ENCODE results near the gene TPRX2. TPM values are rescaled to one million over a fixed set of nuclear protein-coding genes. Genes with fewer than 3 reads are reported as not detected.
"Not testable (repeated sequence)": the region's sequence is repeated elsewhere in the genome, so short reads cannot be mapped to it uniquely, and the experiment has no call there.

TPRX2 gene
- not detected for polyA plus RNA-seq (2013, experiment 1 of 2)
- polyA plus RNA-seq (2013, experiment 2 of 2) = not detected

- H3K9ac ChIP-seq (ENCODE audit: low read length); H3K27me3 ChIP-seq (ENCODE audit: insufficient read depth, low read length, poor library complexity); H3K18ac ChIP-seq (ENCODE audit: low read length); H3K27ac ChIP-seq (ENCODE audit: low read depth, low read length); H3K4me3 ChIP-seq (ENCODE audit: low read length); H3K79me1 ChIP-seq (ENCODE audit: low read length); H4K8ac ChIP-seq (ENCODE audit: low read depth, low read length); H2AK5ac ChIP-seq (ENCODE audit: low read length); H4K5ac ChIP-seq (ENCODE audit: low read length); DNase-seq; H2BK15ac ChIP-seq (replicated peaks; ENCODE audit: low read depth); H3K79me2 ChIP-seq (ENCODE audit: control insufficient read depth, insufficient read depth, low read length); H2BK120ac ChIP-seq (ENCODE audit: low read depth, low read length); H3K4me2 ChIP-seq (ENCODE audit: low read length); H3K56ac ChIP-seq (ENCODE audit: low read length); H3K36me3 ChIP-seq (ENCODE audit: control insufficient read depth, insufficient read depth, low read length); H3K4me1 ChIP-seq (ENCODE audit: control insufficient read depth, low read depth, low read length); H3K23ac ChIP-seq (ENCODE audit: low read length); H3K4ac ChIP-seq (ENCODE audit: low read depth, low read length); H2BK5ac ChIP-seq (ENCODE audit: low read length): not testable (repeated sequence)
- no CpG with 5 or more reads among the region's 9 CpGs for WGBS (ENCODE audit: extremely low coverage, insufficient coverage, low lambda C conversion rate)
Observed at GRCh38 chr19:47858646-47859285, at the start of gene TPRX2. Gene TPRX2, plus strand, starts transcription at chr19:47859235. Its CDS starts 12 bp downstream, at chr19:47859247.

DNA sequence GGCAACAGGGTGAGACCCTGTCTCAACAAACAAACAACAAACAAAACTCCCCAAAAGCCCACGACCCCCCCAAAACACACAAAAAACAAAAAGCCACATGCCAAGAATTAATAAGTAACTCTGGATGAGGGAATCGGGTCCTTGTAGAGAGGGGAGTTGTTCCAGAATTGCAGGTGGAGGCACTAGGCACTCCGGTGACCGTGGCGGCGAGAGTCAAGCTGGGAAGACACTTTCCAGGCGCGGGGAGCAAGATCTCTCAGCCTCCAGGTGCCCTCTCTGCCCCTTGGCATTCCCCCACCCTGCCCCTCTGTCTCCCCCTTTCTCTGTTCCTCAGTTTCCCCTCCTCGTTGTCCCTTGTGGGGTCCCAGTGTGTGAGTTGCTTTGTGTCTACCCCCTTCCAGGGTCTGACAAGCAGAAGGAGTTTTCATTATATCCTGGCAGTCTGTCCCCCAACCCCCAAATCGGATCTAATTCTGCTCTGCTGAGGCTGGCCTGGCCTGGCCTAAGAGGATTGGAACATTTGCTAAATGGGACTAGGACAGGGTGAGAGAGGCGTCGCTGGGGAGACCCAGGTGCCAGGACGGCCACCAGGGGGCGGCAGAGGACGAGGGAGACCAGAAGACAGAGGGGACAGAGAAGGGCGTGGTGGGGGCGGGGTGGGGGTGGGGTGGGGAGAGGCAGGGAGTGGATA, 45.6 kb upstream of the TPRX2 start:
- Histone ChIP-seq H3K9ac (ENCODE audit: low read length) (no peak overlapping the region), H2BK120ac (ENCODE audit: low read depth, low read length) (no peak overlapping the region), H3K27me3 (ENCODE audit: insufficient read depth, low read length, poor library complexity) (no peaks in the 10 kb centered on the region), H3K23ac (ENCODE audit: low read length) (no peak overlapping the region), H2BK5ac (ENCODE audit: low read length) (no peak overlapping the region), H3K4ac (ENCODE audit: low read depth, low read length) (no peak overlapping the region), H3K4me2 (ENCODE audit: low read length) (no peak overlapping the region), H3K79me2 (ENCODE audit: control insufficient read depth, insufficient read depth, low read length) (no peaks in the 10 kb centered on the region), H3K27ac (ENCODE audit: low read depth, low read length) (no peak overlapping the region), H3K4me3 (ENCODE audit: low read length) (no peak overlapping the region), H3K79me1 (ENCODE audit: low read length) (no peaks in the 10 kb centered on the region), H3K4me1 (ENCODE audit: control insufficient read depth, low read depth, low read length) (no peaks in the 10 kb centered on the region), H3K18ac (ENCODE audit: low read length) (no peak overlapping the region), H2BK15ac (replicated peaks; ENCODE audit: low read depth) (no peak overlapping the region), H3K36me3 (ENCODE audit: control insufficient read depth, insufficient read depth, low read length) (no peaks in the 10 kb centered on the region), H2AK5ac (ENCODE audit: low read length) (no peak overlapping the region), H3K56ac (ENCODE audit: low read length) (no peak overlapping the region), H4K5ac (ENCODE audit: low read length) (no peak overlapping the region), H4K8ac (ENCODE audit: low read depth, low read length) (no peak overlapping the region)
- DNase-seq = peak; percentile 89
- no CpG with 5 or more reads among the region's 17 CpGs for WGBS (ENCODE audit: extremely low coverage, insufficient coverage, low lambda C conversion rate)

- DNase-seq = no peak
- no peak overlapping the region for H4K8ac ChIP-seq (ENCODE audit: low read depth, low read length)
- H3K4me2 ChIP-seq (ENCODE audit: low read length) = no peak overlapping the region
- H3K79me1 ChIP-seq (ENCODE audit: low read length) = no peaks in the 10 kb centered on the region
- no peak overlapping the region for H3K23ac ChIP-seq (ENCODE audit: low read length)
- H3K18ac ChIP-seq (ENCODE audit: low read length) = no peak overlapping the region
- H3K4me1 ChIP-seq (ENCODE audit: control insufficient read depth, low read depth, low read length) = no peaks in the 10 kb centered on the region
- no peak overlapping the region for H3K9ac ChIP-seq (ENCODE audit: low read length)
- H2BK5ac ChIP-seq (ENCODE audit: low read length) = no peak overlapping the region
- WGBS (ENCODE audit: extremely low coverage, insufficient coverage, low lambda C conversion rate) = no CpG with 5 or more reads among the region's 7 CpGs
- H2BK120ac ChIP-seq (ENCODE audit: low read depth, low read length) = no peak overlapping the region
- H3K4me3 ChIP-seq (ENCODE audit: low read length) = no peak overlapping the region
- H3K79me2 ChIP-seq (ENCODE audit: control insufficient read depth, insufficient read depth, low read length) = no peaks in the 10 kb centered on the region
- no peaks in the 10 kb centered on the region for H3K27me3 ChIP-seq (ENCODE audit: insufficient read depth, low read length, poor library complexity)
- H3K56ac ChIP-seq (ENCODE audit: low read length) = peak overlapping the region; percentile 49
- no peaks in the 10 kb centered on the region for H3K36me3 ChIP-seq (ENCODE audit: control insufficient read depth, insufficient read depth, low read length)
- no peak overlapping the region for H3K27ac ChIP-seq (ENCODE audit: low read depth, low read length)
- H4K5ac ChIP-seq (ENCODE audit: low read length) = no peak overlapping the region
- no peak overlapping the region for H3K4ac ChIP-seq (ENCODE audit: low read depth, low read length)
- no peak overlapping the region for H2BK15ac ChIP-seq (replicated peaks; ENCODE audit: low read depth)
- H2AK5ac ChIP-seq (ENCODE audit: low read length) = no peak overlapping the region
Observed at GRCh38 chr19:47813995-47814328, 45.1 kb upstream of the TPRX2 start.

DNA sequence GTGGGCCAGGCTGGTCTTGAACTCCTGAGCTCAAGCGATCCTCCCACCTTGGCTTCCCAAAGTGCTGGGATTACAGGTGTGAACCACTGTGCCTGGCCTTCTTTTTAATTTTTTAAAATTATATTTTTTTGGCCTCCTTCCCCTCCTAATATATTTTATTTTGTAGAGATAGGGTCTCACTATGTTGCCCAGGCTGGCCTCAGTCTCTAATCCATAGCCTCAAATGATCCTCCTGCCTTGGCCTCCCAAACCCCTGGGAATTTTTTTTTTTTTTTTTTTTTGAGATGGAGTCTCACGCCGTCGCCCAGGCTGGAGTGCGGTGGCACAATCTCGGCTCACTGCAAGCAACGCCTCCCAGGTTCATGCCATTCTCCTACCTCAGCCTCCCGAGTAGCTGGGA, 42.8 kb upstream of the TPRX2 start:
- not testable (repeated sequence) for H3K9ac ChIP-seq (ENCODE audit: low read length); H3K23ac ChIP-seq (ENCODE audit: low read length); H3K79me1 ChIP-seq (ENCODE audit: low read length); DNase-seq; H3K56ac ChIP-seq (ENCODE audit: low read length); H2BK15ac ChIP-seq (replicated peaks; ENCODE audit: low read depth); H3K4me3 ChIP-seq (ENCODE audit: low read length); H3K4ac ChIP-seq (ENCODE audit: low read depth, low read length); H3K36me3 ChIP-seq (ENCODE audit: control insufficient read depth, insufficient read depth, low read length); H4K8ac ChIP-seq (ENCODE audit: low read depth, low read length); H3K27ac ChIP-seq (ENCODE audit: low read depth, low read length); H2BK120ac ChIP-seq (ENCODE audit: low read depth, low read length); H3K4me1 ChIP-seq (ENCODE audit: control insufficient read depth, low read depth, low read length); H3K27me3 ChIP-seq (ENCODE audit: insufficient read depth, low read length, poor library complexity); H3K79me2 ChIP-seq (ENCODE audit: control insufficient read depth, insufficient read depth, low read length); H2AK5ac ChIP-seq (ENCODE audit: low read length); H2BK5ac ChIP-seq (ENCODE audit: low read length); H4K5ac ChIP-seq (ENCODE audit: low read length); H3K4me2 ChIP-seq (ENCODE audit: low read length); H3K18ac ChIP-seq (ENCODE audit: low read length)
- no CpG with 5 or more reads among the region's 8 CpGs for WGBS (ENCODE audit: extremely low coverage, insufficient coverage, low lambda C conversion rate)

- H3K4me3 ChIP-seq (ENCODE audit: low read length); H3K79me2 ChIP-seq (ENCODE audit: control insufficient read depth, insufficient read depth, low read length); H3K27ac ChIP-seq (ENCODE audit: low read depth, low read length); H3K4ac ChIP-seq (ENCODE audit: low read depth, low read length); H2BK15ac ChIP-seq (replicated peaks; ENCODE audit: low read depth); H2AK5ac ChIP-seq (ENCODE audit: low read length); H3K4me2 ChIP-seq (ENCODE audit: low read length); H2BK120ac ChIP-seq (ENCODE audit: low read depth, low read length); H3K18ac ChIP-seq (ENCODE audit: low read length); H3K4me1 ChIP-seq (ENCODE audit: control insufficient read depth, low read depth, low read length); H4K8ac ChIP-seq (ENCODE audit: low read depth, low read length); DNase-seq; H3K36me3 ChIP-seq (ENCODE audit: control insufficient read depth, insufficient read depth, low read length); H2BK5ac ChIP-seq (ENCODE audit: low read length); H3K56ac ChIP-seq (ENCODE audit: low read length); H3K27me3 ChIP-seq (ENCODE audit: insufficient read depth, low read length, poor library complexity); H3K23ac ChIP-seq (ENCODE audit: low read length); H4K5ac ChIP-seq (ENCODE audit: low read length); H3K79me1 ChIP-seq (ENCODE audit: low read length); H3K9ac ChIP-seq (ENCODE audit: low read length): not testable (repeated sequence)
- WGBS (ENCODE audit: extremely low coverage, insufficient coverage, low lambda C conversion rate) = no CpG with 5 or more reads among the region's 1 CpG
Observed at GRCh38 chr19:47818221-47818620, 40.8 kb upstream of the TPRX2 start.

Measured in mesendoderm (in vitro differentiated cells).